Measurements from ENCODE around the gene CFAP100. TPM values are rescaled to one million over a fixed set of nuclear protein-coding genes. Genes with fewer than 3 reads are reported as not detected.

The CFAP100 gene
- total and polyA plus RNA-seq, 9 of the 15 experiments (the other 6 are each of a cell fraction or from before 2014, with no cell fraction given), result not detected

GRCh38 chr3:126351086-126351770 is 43.5 kb upstream of the CFAP100 start:
- WGBS (ENCODE audit: insufficient coverage, low coverage, missing lambda C conversion rate), result 89% methylated on average over 3 of the region's 10 CpGs
- in situ Hi-C loops (cut with MboI), result no loop called here
- Histone ChIP-seq H3K4me1 (replicated peaks in 1 of 2; ENCODE audit: control insufficient read depth in 2 of 2, insufficient read depth in 2 of 2, low read length in 2 of 2) (peaks cover 5 to 16% of the 10 kb centered on the region in 2 experiments; a peak in 3 of 5 replicates), H3K9ac (ENCODE audit: insufficient read depth in 1 of 2, low read depth in 2 of 2, low read length in 2 of 2) (no peak overlapping the region), H2AFZ (ENCODE audit: low read depth, low read length) (no peak overlapping the region), H3K36me3 (ENCODE audit: control insufficient read depth, insufficient read depth, low read length) (no peaks in the 10 kb centered on the region), H3K27me3 (ENCODE audit: control insufficient read depth in 2 of 2, insufficient read depth in 2 of 2, low read length in 2 of 2) (no peaks in the 10 kb centered on the region), H3K4me2 (ENCODE audit: insufficient read depth, low read length) (no peak overlapping the region), H3K79me2 (ENCODE audit: control insufficient read depth, insufficient read depth, low read length) (no peaks in the 10 kb centered on the region), H3K27ac (ENCODE audit: extremely low read depth, low read depth, low read length) (no peak overlapping the region), H3K9me3 (replicated peaks; ENCODE audit: control insufficient read depth, insufficient read depth, low read depth, low read length) (no peaks in the 10 kb centered on the region), H4K20me1 (replicated peaks; ENCODE audit: control insufficient read depth, insufficient read depth, low read length) (no peaks in the 10 kb centered on the region), H3K9me1 (ENCODE audit: control insufficient read depth, insufficient read depth, low read length) (no peaks in the 10 kb centered on the region), H3K4me3 (no peak overlapping the region)
- ChIA-PET CTCF (ENCODE audit: low intra/inter-chr PET ratio) (no interaction called here), POLR2A (no interaction called here)
- BruUV-seq (replicated peaks), result no TSS peak
- intact Hi-C loops (cut with micrococcal nuclease), result no loop called here
- no peak for DNase-seq (ENCODE audit: extremely low read depth in 1 of 4, low spot score in 3 of 4)
- FAIRE-seq, result no peak
- ATAC-seq, result no peak
- TF ChIP-seq C11orf30 (IDR thresholded peaks at IDR 0.05; ENCODE audit: low read depth) (no peak), SIX5 (IDR thresholded peaks at IDR 0.05; ENCODE audit: borderline replicate concordance in 1 of 2, insufficient read depth in 1 of 2, low read depth in 1 of 2, low read length in 2 of 2) (no peak), SLC30A9 (CRISPR knock-in tag; IDR thresholded peaks at IDR 0.05) (no peak), ZNF324 (CRISPR knock-in tag; IDR thresholded peaks at IDR 0.05) (no peak), LARP7 (IDR thresholded peaks at IDR 0.05) (no peak), SMAD1 (IDR thresholded peaks at IDR 0.05; ENCODE audit: low read depth, low read length, partially characterized antibody) (no peak), ZKSCAN8 (CRISPR knock-in tag; IDR thresholded peaks at IDR 0.05) (no peak), ESRRB (CRISPR knock-in tag; IDR thresholded peaks at IDR 0.05; ENCODE audit: borderline replicate concordance) (no peak), ZNF282 (CRISPR knock-in tag; IDR thresholded peaks at IDR 0.05) (no peak), POLR2A (conservative IDR thresholded peaks at IDR 0.05) (no peak)

Measured in K562 (cell line).